IPS-15b (cell line): ENCODE measurements around the gene PDE4A.
A peak's percentile ranks its signal among the peaks of the same experiment; 100 is the strongest.
"Not testable (repeated sequence)": the region's sequence is repeated elsewhere in the genome, so short reads cannot be mapped to it uniquely, and the experiment has no call there.

Experiments
- H3K27me3 ChIP-seq: one replicate; pipeline ENCODE4 v1.6.1; 2013; ENCODE audit warnings: low read length; ENCODE audit not compliant: control insufficient read depth, insufficient read depth
- H3K36me3 ChIP-seq: one replicate; pipeline ENCODE4 v1.6.1; 2013; ENCODE audit warnings: low read length; ENCODE audit not compliant: control insufficient read depth, insufficient read depth
- H3K4me1 ChIP-seq: one replicate; pipeline ENCODE4 v1.6.1; 2013; ENCODE audit warnings: mild to moderate bottlenecking, low read length; ENCODE audit not compliant: control insufficient read depth, insufficient read depth
- H3K4me3 ChIP-seq: one replicate; pipeline ENCODE4 v1.5.1; 2013; ENCODE audit warnings: low read depth, low read length
- H3K9ac ChIP-seq: one replicate; pipeline ENCODE4 v1.6.1; 2013; ENCODE audit warnings: low read depth, mild to moderate bottlenecking, low read length
- H3K9me3 ChIP-seq: one replicate; pipeline ENCODE4 v1.6.1; 2013; ENCODE audit warnings: mild to moderate bottlenecking, low read length; ENCODE audit not compliant: control insufficient read depth, insufficient read depth

PDE4A gene

DNA sequence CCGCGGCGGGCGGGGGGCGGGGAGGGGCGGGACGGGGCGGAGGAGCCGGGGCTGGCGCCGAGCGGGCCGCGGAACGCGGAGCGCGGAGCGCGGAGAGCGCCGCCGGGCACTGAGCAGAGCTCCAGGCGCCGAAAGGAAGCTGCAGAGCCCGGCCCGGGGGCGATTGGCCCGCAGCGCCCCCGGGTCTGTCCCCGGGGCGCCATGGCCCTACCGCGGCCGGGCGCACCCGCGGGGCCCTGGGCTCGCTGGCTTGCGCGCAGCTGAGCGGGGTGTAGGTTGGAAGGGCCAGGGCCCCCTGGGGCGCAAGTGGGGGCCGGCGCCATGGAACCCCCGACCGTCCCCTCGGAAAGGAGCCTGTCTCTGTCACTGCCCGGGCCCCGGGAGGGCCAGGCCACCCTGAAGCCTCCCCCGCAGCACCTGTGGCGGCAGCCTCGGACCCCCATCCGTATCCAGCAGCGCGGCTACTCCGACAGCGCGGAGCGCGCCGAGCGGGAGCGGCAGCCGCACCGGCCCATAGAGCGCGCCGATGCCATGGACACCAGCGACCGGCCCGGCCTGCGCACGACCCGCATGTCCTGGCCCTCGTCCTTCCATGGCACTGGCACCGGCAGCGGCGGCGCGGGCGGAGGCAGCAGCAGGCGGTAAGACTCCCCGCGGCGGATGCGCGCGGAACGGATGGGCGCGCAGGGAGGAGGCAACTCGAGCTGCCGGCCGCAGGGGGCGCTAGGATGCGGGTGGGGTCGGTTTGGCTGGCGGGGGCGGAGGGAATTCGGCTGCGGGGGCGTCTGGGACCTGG lies at the start of gene PDE4A:
Gene PDE4A (plus strand): TSS at position 95 of the 796 bp plus-strand sequence. CDS start 227 bp downstream, at position 322.
- peaks cover 75% of the 10 kb centered on the region for H3K27me3 ChIP-seq
- no peaks in the 10 kb centered on the region for H3K4me1 ChIP-seq
- H3K9ac ChIP-seq = no peak within 1 kb of the TSS
- no peaks in the 10 kb centered on the region for H3K36me3 ChIP-seq
- H3K9me3 ChIP-seq = no peaks in the 10 kb centered on the region
- peak within 1 kb of the TSS; percentile 90 for H3K4me3 ChIP-seq

DNA sequence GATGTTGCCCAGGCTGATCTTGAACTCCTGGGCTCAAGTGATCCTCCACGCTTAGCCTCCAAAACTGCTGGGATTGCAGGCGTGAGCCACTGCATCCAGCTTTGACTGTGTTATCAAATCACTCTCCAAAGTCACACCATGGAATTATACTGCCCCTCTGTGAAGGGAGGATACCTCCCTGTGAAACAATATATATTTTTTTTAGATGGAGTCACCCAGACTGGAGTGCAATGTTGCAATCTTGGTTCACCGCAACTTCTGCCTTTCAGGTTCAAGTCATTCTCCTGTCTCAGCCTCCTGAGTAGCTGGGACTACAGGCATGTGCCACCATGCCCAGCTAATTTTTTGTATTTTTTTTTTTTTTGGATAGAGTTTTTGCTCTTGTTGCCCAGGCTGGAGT lies 47.6 kb upstream of the PDE4A start:
- no peak overlapping the region for H3K4me3 ChIP-seq
- H3K27me3 ChIP-seq = no peaks in the 10 kb centered on the region
- peaks cover 7% of the 10 kb centered on the region for H3K36me3 ChIP-seq
- H3K9ac ChIP-seq = no peak overlapping the region
- no peaks in the 10 kb centered on the region for H3K9me3 ChIP-seq
- H3K4me1 ChIP-seq = no peaks in the 10 kb centered on the region

DNA sequence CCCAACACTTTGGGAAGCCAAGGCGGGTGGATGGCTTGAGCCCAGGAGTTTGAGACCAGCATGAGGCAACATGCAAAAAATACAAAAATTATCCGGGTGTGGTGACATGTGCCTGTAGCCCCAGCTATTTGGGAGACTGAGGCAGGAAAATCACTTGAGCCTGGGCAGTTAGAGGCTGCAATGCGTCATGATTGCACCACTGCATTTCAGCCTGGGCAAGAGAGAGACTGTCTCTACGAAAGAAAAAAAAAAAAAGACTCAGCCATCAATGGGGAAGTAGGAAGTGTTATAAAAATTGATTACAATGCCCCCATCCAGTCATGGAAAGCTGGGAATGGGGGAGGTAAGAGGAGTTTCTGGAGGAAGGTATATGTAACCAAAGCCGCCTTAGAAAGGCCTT lies 45.4 kb upstream of the PDE4A start:
- Histone ChIP-seq H3K27me3 (no peaks in the 10 kb centered on the region), H3K4me1 (peaks cover 2% of the 10 kb centered on the region), H3K36me3 (peaks cover 12% of the 10 kb centered on the region), H3K9me3 (no peaks in the 10 kb centered on the region), H3K9ac (no peak overlapping the region), H3K4me3 (no peak overlapping the region)

DNA sequence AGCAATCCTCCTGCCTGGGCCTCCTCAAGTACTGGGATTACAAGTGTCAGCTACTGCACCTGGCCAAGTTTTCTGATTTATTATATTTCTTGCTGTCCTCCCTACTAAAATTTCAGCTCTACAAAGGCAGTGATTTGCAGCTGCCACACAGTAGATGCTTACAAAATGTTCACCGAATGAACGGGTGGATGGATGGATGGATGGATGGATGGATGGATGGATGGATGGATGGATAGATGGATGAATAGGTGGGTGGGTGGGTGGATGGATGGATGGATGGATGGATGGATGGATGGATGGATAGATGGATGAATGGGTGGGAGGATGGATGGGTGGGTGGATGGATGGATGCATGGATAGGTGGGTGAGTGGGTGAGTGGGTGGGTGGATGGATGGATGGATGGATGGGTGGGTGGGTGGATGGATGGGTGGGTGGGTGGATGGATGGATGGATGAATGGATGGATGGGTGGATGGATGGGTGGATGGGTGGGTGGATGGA lies 43.1 kb upstream of the PDE4A start:
- H3K9me3 ChIP-seq, H3K9ac ChIP-seq, H3K4me1 ChIP-seq, H3K4me3 ChIP-seq, H3K27me3 ChIP-seq, H3K36me3 ChIP-seq: not testable (repeated sequence)

DNA sequence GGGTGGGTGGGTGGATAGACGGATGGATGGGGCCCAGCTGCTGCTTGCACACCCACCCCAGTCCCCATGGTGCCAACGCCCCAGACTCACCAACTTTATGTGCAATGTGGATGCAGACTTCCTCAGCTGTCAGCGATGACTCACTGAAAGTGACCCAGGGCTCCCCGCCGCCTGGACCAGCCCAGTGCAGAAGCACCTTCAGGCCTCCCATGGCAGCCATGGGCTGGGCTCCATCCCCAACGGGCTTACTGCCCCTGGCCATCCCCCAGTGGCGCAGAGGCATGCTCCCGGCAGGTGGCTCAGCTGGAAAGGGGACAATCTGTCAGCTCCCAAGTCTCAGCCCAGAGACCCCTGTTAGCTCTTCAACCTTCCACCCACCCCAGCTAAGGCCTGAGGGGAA lies 42.2 kb upstream of the PDE4A start:
- Histone ChIP-seq H3K27me3 (no peaks in the 10 kb centered on the region), H3K4me1 (peaks cover 2% of the 10 kb centered on the region), H3K4me3 (no peak overlapping the region), H3K36me3 (peaks cover 9% of the 10 kb centered on the region), H3K9me3 (no peaks in the 10 kb centered on the region), H3K9ac (no peak overlapping the region)

DNA sequence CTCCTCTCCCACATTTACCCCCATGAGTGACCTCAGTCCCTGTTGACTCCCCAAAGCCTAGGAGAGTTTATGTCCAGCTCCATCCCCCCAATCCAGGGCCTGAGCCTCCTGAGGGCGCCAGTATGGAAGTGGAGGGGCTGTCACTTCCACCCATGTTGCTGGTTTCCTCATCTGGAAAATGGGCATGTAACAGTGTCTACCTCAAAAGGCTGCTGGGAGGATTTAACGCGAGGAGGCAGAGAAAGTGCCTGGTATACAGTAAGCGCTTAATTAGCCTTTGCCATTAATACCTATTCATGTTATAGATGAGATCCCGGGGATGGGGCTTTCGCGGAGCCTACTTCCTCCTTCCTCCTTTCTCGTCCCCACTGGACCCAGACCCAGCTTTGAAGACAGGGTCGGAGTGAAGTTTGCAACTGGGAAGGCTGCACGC lies 40.4 kb upstream of the PDE4A start:
- H3K4me1 ChIP-seq = peaks cover 2% of the 10 kb centered on the region
- H3K4me3 ChIP-seq = peak overlapping the region; percentile 95
- H3K27me3 ChIP-seq = no peaks in the 10 kb centered on the region
- peak overlapping the region; percentile 87 for H3K9ac ChIP-seq
- no peaks in the 10 kb centered on the region for H3K9me3 ChIP-seq
- peaks cover 9% of the 10 kb centered on the region for H3K36me3 ChIP-seq

DNA sequence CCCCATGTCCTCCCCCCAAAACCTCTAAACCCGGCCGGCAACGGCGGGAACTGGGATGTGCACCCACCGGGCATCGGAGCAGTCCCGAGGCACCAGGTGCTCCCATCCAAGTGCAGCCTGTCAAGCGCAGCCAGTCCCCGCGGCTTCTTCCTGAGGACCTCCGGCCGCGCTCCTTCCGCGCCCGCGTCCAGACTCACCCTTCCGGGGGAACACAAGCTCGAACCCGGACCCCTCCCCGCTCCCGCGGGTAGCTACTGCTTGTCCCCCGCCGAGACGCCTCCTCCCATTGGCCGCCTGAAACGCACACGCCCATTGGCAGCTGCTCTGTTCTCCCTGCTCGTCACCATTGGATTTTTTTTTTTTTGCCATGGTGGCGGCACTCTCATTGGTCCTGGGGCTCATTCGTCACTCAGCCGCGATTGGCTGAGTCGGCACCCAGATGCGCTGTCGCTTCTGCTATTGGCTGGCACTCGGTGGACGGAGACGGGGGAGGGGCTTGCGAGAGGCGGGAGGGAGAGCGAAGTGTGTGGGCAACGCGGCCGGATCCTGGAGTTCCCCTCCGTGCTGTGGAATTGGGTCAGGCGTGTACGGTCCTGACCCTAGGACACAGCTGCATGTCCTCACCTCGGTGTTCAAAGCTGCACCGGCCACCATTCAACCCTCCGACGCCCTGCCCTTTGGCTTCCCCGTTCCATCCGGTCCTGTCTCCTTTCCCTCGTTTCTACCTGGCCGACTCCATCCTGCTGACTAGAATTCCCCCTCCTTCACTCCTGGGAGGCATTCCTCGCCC lies 39.8 kb upstream of the PDE4A start, which contains the start of gene TYK2:
Gene TYK2 (minus strand): TSS at position 260 of the 790 bp plus-strand sequence. CDS start 2,166 bp downstream, outside the sequence.
- no peaks in the 10 kb centered on the region for H3K27me3 ChIP-seq
- peak within 1 kb of the TSS; percentile 95 for H3K4me3 ChIP-seq
- H3K4me1 ChIP-seq = peaks cover 2% of the 10 kb centered on the region
- no peaks in the 10 kb centered on the region for H3K9me3 ChIP-seq
- peaks cover 9% of the 10 kb centered on the region for H3K36me3 ChIP-seq
- peak within 1 kb of the TSS; percentile 87 for H3K9ac ChIP-seq

DNA sequence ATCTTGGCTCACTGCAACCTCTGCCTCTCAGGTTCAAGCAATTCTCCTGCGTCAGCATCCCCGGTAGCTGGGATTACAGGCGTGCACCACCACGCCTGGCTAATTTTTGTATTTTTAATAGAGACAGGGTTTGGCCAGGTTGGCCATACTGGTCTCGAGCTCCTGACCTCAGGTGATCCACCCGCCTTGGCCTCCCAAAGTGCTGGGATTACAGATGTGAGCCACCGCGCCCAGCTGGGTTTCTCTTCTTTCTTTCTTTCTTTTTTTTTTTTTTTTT lies 37.2 kb upstream of the PDE4A start:
- not testable (repeated sequence) for H3K9ac ChIP-seq, H3K9me3 ChIP-seq, H3K4me3 ChIP-seq, H3K4me1 ChIP-seq, H3K27me3 ChIP-seq, H3K36me3 ChIP-seq

DNA sequence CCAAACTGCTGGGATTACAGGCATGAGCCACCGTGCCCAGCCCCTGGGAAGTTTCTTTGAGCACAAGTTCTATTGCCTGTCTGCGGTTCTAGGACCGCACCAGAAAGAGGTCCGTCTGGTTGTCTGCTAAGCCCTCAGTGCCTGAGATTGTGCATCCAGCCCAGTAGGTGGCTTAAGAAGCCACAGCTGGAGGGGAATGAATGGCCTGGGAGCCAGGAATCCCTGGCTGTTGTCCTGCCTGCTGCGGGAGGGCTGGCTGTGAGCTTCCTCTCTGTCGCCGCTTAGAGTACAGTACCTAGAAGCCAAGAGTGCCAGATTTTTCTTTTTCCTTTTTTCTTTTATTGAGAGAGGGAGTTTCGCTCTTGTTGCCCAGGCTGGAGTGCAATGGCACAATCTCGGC lies 35.8 kb upstream of the PDE4A start:
- H3K4me3 ChIP-seq = no peak overlapping the region
- H3K27me3 ChIP-seq = no peaks in the 10 kb centered on the region
- H3K9ac ChIP-seq = no peak overlapping the region

DNA sequence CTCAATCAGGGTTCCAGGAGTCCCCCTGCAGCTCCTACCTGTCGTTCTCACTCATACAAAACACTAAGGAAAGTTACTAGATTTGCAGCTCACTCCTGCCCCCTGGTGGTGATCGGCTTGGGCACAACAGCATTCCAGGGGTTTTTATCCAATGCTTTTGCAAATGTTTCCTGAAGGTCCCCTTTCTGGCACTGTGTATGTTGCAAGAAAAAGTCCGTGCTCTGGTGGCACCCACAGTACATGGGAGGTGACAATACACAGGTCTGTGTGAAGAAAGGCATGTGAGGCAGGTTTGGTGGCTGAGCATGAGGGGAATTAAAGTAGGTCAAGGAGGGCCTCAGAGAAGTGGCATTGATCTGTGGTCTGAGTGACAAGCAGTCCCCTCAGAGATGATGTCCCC lies 31.4 kb upstream of the PDE4A start:
- Histone ChIP-seq H3K4me3 (no peak overlapping the region), H3K4me1 (no peaks in the 10 kb centered on the region), H3K36me3 (peaks cover 17% of the 10 kb centered on the region), H3K27me3 (no peaks in the 10 kb centered on the region), H3K9me3 (no peaks in the 10 kb centered on the region), H3K9ac (no peak overlapping the region)

More for the DNA sequence above, 35.8 kb upstream of the PDE4A start:
- Histone ChIP-seq H3K36me3 (no peaks in the 10 kb centered on the region), H3K4me1 (peaks cover 2% of the 10 kb centered on the region), H3K9me3 (no peaks in the 10 kb centered on the region)

DNA sequence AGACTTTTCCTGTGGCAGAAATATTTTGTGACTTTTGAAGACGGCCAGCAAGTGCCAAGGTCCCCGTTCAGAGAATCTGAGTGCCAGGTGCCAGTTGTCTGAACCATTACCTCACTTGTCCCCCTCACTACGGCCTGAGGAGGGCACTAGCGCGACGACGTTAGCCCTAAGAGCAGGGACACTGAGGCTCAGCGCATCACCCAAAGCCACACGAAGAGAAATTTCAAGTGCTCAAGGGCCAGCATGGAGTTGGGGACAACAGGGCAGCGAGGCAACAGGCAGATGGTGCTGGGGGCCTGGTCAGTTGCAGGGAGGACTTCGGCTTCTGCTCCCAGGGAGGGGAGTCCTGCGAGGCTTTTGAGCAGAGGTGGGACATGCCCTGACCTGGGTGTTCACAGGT lies 30.5 kb upstream of the PDE4A start:
- no peaks in the 10 kb centered on the region for H3K27me3 ChIP-seq
- no peak overlapping the region for H3K9ac ChIP-seq
- no peak overlapping the region for H3K4me3 ChIP-seq
- H3K9me3 ChIP-seq = no peaks in the 10 kb centered on the region
- peaks cover 22% of the 10 kb centered on the region for H3K36me3 ChIP-seq
- H3K4me1 ChIP-seq = no peaks in the 10 kb centered on the region
